PC-3 (cell line): ENCODE results near the gene TMEM163.

Experiments
- EZH2phosphoT487 ChIP-seq: fragments of 300-600 bp; sonication (generic); IDR thresholded peaks from 2 replicates; pipeline ENCODE4 v1.6.1; 2018; ENCODE audit warnings: mild to moderate bottlenecking, antibody characterized with exemption, low read length, borderline replicate concordance
- TF ChIP-seq, protein P1 (sequence below): fragments of 300-600 bp; sonication (generic); conservative IDR thresholded peaks from 2 replicates; pipeline ENCODE4 v1.5.1; 2017; ENCODE audit warnings: antibody characterized with exemption, low read depth, mild to moderate bottlenecking, low read length

GRCh38 chr2:134714228-134714627 lies 4.6 kb downstream of the TMEM163 start:
- no peak for TF ChIP-seq EZH2phosphoT487
- TF ChIP-seq, protein P1, sequence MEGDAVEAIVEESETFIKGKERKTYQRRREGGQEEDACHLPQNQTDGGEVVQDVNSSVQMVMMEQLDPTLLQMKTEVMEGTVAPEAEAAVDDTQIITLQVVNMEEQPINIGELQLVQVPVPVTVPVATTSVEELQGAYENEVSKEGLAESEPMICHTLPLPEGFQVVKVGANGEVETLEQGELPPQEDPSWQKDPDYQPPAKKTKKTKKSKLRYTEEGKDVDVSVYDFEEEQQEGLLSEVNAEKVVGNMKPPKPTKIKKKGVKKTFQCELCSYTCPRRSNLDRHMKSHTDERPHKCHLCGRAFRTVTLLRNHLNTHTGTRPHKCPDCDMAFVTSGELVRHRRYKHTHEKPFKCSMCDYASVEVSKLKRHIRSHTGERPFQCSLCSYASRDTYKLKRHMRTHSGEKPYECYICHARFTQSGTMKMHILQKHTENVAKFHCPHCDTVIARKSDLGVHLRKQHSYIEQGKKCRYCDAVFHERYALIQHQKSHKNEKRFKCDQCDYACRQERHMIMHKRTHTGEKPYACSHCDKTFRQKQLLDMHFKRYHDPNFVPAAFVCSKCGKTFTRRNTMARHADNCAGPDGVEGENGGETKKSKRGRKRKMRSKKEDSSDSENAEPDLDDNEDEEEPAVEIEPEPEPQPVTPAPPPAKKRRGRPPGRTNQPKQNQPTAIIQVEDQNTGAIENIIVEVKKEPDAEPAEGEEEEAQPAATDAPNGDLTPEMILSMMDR: no peak
